K562 (cell line): ENCODE data around the gene PCED1B. TPM values are rescaled to one million over a fixed set of nuclear protein-coding genes. Genes with fewer than 3 reads are reported as not detected.

Source experiments
- ATAC-seq: fragments of 200-7000 bp; cut with Tn5 transposase; 3 replicates; pipeline ENCODE4 v1.9.1; 2020; ENCODE audit warnings: moderate library complexity
- BruUV-seq: library from RNA; stranded (reverse); fragments of 400-500 nt; replicated peaks from 2 replicates; lab custom pipeline; 2021; lab: Mats Ljungman, UMichigan
- CTCF ChIA-PET: fragments of 300-600 bp; formaldehyde crosslinking; extraction: SDS; loops from one replicate; lab custom pipeline; 2021; ENCODE audit warnings: low intra/inter-chr PET ratio; lab: Yijun Ruan, JAX
- POLR2A ChIA-PET: fragments of 300-600, 350-650 bp; sonication (Branson Sonifier 250); formaldehyde crosslinking; extraction: SDS; loops from one replicate; lab custom pipeline; 2021; ENCODE audit warnings: antibody characterized with exemption, inconsistent platforms; lab: Yijun Ruan, JAX
- DNase-seq, 4 experiments: peaks; one replicate each; pipeline versions ENCODE4 v3.0.0 to v3.0.0-alpha.2; 2011 to 2018; ENCODE audit warnings: low spot score in 3 of 4, mixed read lengths in 3 of 4; ENCODE audit errors: extremely low read depth in 1 of 4
- FAIRE-seq: peaks from 2 replicates; lab custom pipeline; 2011; peaks lifted over from hg19 to GRCh38; lab: Jason Lieb, UNC
- H2AFZ ChIP-seq: 2 replicates; pipeline ENCODE4 v1.6.0; 2011; ENCODE audit warnings: low read depth, low read length, control low read depth, inconsistent platforms
- H3K27ac ChIP-seq: fragments of 200-600 bp; 3 replicates; pipeline ENCODE4 v1.8.0; 2011; ENCODE audit warnings: low read depth, mild to moderate bottlenecking, control low read depth, inconsistent platforms, low read length, moderate library complexity, mixed read lengths; ENCODE audit errors: extremely low read depth
- H3K27me3 ChIP-seq, 2 experiments: fragments of 300-600 bp in 1 of 2; 2 replicates in 1 of 2; 3 replicates in 1 of 2; pipeline versions ENCODE4 v1.6.0 to v1.8.0; 2011; ENCODE audit warnings: inconsistent platforms in 2 of 2, low read length in 2 of 2, mild to moderate bottlenecking in 1 of 2, mixed read lengths in 1 of 2, moderate library complexity in 1 of 2; ENCODE audit not compliant: control insufficient read depth in 2 of 2, insufficient read depth in 2 of 2
- H3K36me3 ChIP-seq: fragments of 300-600 bp; 3 replicates; pipeline ENCODE4 v1.8.0; 2011; ENCODE audit warnings: mild to moderate bottlenecking, low read length, inconsistent platforms; ENCODE audit not compliant: control insufficient read depth, insufficient read depth
- H3K4me1 ChIP-seq, 2 experiments: fragments of 200-600 bp in 1 of 2; replicated peaks in 1 of 2; 2 replicates in 1 of 2; 3 replicates in 1 of 2; pipeline versions ENCODE4 v1.5.1 to v1.8.0; 2011; ENCODE audit warnings: inconsistent platforms in 2 of 2, low read length in 2 of 2, mild to moderate bottlenecking in 1 of 2, mixed read lengths in 1 of 2, moderate library complexity in 1 of 2; ENCODE audit not compliant: control insufficient read depth in 2 of 2, insufficient read depth in 2 of 2
- H3K4me2 ChIP-seq: 2 replicates; pipeline ENCODE4 v1.6.1; 2011; ENCODE audit warnings: low read length, control low read depth, inconsistent platforms, mixed read lengths; ENCODE audit not compliant: insufficient read depth
- H3K4me3 ChIP-seq: fragments of 200-600 bp; sonication (generic), shearing (Covaris generic); 2 replicates; pipeline ENCODE4 v1.5.1; 2016; ENCODE audit warnings: control low read depth, inconsistent platforms
- H3K79me2 ChIP-seq: fragments of 200-600 bp; 3 replicates; pipeline ENCODE4 v1.8.0; 2011; ENCODE audit warnings: low read length, inconsistent platforms; ENCODE audit not compliant: control insufficient read depth, insufficient read depth
- H3K9ac ChIP-seq, 2 experiments: 2 replicates each; pipeline versions ENCODE4 v1.6.0 to v1.6.1; 2011; ENCODE audit warnings: low read depth in 2 of 2, low read length in 2 of 2, control low read depth in 1 of 2, inconsistent platforms in 1 of 2, mild to moderate bottlenecking in 1 of 2, mixed read lengths in 1 of 2; ENCODE audit not compliant: insufficient read depth in 1 of 2
- H3K9me1 ChIP-seq: one replicate; pipeline ENCODE4 v1.6.0; 2011; ENCODE audit warnings: inconsistent platforms, mild to moderate bottlenecking, low read length, moderate library complexity; ENCODE audit not compliant: control insufficient read depth, insufficient read depth
- H3K9me3 ChIP-seq: replicated peaks from 2 replicates; pipeline ENCODE4 v1.5.1; 2011; ENCODE audit warnings: low read depth, low read length, inconsistent platforms; ENCODE audit not compliant: control insufficient read depth, insufficient read depth
- H4K20me1 ChIP-seq: replicated peaks from 2 replicates; pipeline ENCODE4 v1.6.1; 2011; ENCODE audit warnings: low read length, inconsistent platforms, mixed read lengths; ENCODE audit not compliant: control insufficient read depth, insufficient read depth
- CHD1 ChIP-seq: fragments of 200-600 bp; sonication (generic); IDR thresholded peaks from one replicate; pipeline ENCODE4 v1.6.1; 2012; ENCODE audit warnings: mild to moderate bottlenecking, moderate library complexity, low read length, inconsistent platforms
- CXXC5 ChIP-seq: fragments of 250-450 bp; sonication (Bioruptor Pico); IDR thresholded peaks from 2 replicates; pipeline ENCODE4 v1.8.0; 2022; ENCODE audit warnings: inconsistent platforms, mild to moderate bottlenecking, moderate library complexity
- WGBS: fragments of 100-300 bp; shearing (Covaris generic); methylation state at CpG from one replicate; pipeline ENCODE4 v1.1.6; 2016; ENCODE audit warnings: low coverage, mixed read lengths; ENCODE audit not compliant: insufficient coverage; ENCODE audit errors: missing lambda C conversion rate; 5-methylcytosine and 5-hydroxymethylcytosine counted together
- in situ Hi-C: fragments of 300-500 bp; cut with MboI; formaldehyde crosslinking; loops from 4 replicates; pipeline ENCODE4 v1.15.0; 2018; ENCODE audit warnings: inconsistent platforms, mixed read lengths
- intact Hi-C: fragments of 100-400 bp; cut with micrococcal nuclease; formaldehyde crosslinking; loops from 2 replicates; pipeline ENCODE4 v1.14.2; 2022
- polyA plus RNA-seq, 8 experiments: library from polyadenylated mRNA; depleted of rRNA in 4 of 8; stranded (reverse) in 5 of 8; unstranded in 3 of 8; fragments of >200 nt; fragmentation: Nextera tagmentation in 2 of 8; fragmentation: Illumina TruSeq in 1 of 8; extraction: Ambion mirVana in 2 of 8; extraction: Trizol in 1 of 8; gene quantifications; 2 replicates each; pipeline versions ENCODE4 v1.2.1 to v1.2.3, GENCODE V29; 2011 to 2014; ENCODE audit warnings: inconsistent platforms in 1 of 8, missing spikeins in 1 of 8
- total RNA-seq, 7 experiments: library from RNA; depleted of rRNA in 6 of 7; stranded (reverse); fragments of >200 nt in 6 of 7; fragmentation: Illumina TruSeq in 2 of 7; extraction: Trizol in 2 of 7; gene quantifications; 2 replicates each; pipeline versions ENCODE4 v1.2.1 to v1.2.3, GENCODE V29; 2011 to 2021; ENCODE audit warnings: low replicate concordance in 1 of 7

The PCED1B gene
- total and polyA plus RNA-seq, 9 of the 15 experiments (the other 6 are each of a cell fraction or from before 2014, with no cell fraction given): 1.2 to 9.3 (median 2.5) TPM

DNA sequence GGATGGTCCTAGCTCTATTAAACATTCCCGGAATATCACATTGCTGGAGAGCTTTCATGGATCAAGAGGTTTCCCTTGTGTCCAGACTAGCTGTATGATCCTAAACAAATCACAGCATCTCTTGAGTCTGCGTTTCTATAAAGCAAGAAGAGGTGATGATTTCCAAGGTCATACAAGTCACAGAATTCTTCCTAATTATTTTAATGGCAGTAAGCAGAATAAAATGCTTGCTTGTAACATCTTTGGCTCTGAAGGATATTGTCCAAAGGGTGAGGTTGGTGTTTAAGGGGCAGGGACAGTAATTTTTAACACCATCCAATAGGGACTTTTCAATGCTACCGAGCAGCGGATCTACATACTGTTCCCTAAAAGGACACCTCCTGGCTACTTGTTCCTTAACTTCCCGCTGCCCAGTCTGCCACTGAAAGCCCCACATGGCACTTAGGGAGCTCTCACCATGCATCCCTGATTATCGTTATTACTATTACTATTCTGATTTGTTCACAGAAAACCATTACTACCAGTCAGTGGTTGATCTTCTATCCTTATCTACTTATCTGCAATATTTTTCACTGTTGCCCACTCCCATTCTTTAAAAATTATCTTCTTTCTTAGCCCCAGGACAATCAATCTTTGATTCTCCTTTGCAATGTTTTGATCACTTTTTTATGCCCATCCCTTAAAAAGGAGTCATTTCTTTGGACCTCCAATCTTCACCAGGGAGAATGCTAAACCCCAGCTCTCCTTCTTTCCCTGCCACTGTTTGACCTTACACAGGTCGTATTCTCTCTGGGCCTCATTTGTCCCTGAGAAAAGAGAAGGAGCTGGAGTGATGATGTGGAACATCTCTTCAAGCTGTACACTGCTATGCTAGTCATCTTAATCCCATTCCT is 4.0 kb upstream of the PCED1B start:
- POLR2A ChIA-PET: interaction anchor here (0.6 to 0.9 kb wide), 2 partner anchors 10 to 153 kb away, joined by 3 read pairs; no protein-coding TSS in a partner anchor
- intact Hi-C loops: no loop called here
- FAIRE-seq: no peak

More for the DNA sequence above, 4.0 kb upstream of the PCED1B start:
- Histone ChIP-seq H3K4me3 (no peak overlapping the region), H3K9me1 (no peaks in the 10 kb centered on the region), H3K9ac (no peak overlapping the region), H3K4me2 (no peak overlapping the region), H3K27ac (no peak overlapping the region), H3K4me1 (peaks cover 0 to 15% of the 10 kb centered on the region in 2 experiments; a peak in 4 of 5 replicates), H3K36me3 (no peaks in the 10 kb centered on the region), H3K79me2 (no peaks in the 10 kb centered on the region; the same call in 2 of the 3 replicates), H2AFZ (no peak overlapping the region), H4K20me1 (no peaks in the 10 kb centered on the region), H3K27me3 (no peaks in the 10 kb centered on the region; a peak in 1 of 5 replicates), H3K9me3 (no peaks in the 10 kb centered on the region)
- no peak for TF ChIP-seq CXXC5 (CRISPR knock-in tag)
- TF ChIP-seq CHD1: no peak
- no peak for DNase-seq
- WGBS: 53% methylated on average over 7 of the region's 7 CpGs
- CTCF ChIA-PET: interaction anchor here (0.6 kb wide), 1 partner anchor 136 kb away, joined by 4 read pairs; no protein-coding TSS in a partner anchor
- in situ Hi-C loops: no loop called here
- ATAC-seq: no peak
- no TSS peak for BruUV-seq
